ENCODE data around the gene DUSP19. TPM values are rescaled to one million over a fixed set of nuclear protein-coding genes. Genes with fewer than 3 reads are reported as not detected.

DUSP19 gene
- total RNA-seq (10 to 100 TPM in 7 of 10 donors, 1 to 10 TPM in 3; 5.6 to 14.1 (median 11.8) TPM), polyA plus RNA-seq (1 to 10 TPM in 1 of 2 donors, under 1 TPM in 1; 0.84 to 2.6 TPM)
- long read RNA-seq, donor 1, full-length matches to known transcripts = 7 of 8 reads
- long read RNA-seq, donor 1, partial matches to known transcripts = 0 of 8 reads
- long read RNA-seq, donor 1, other reads (novel, unspliced or antisense) = 1 of 8 reads
- long read RNA-seq, donor 2, full-length matches to known transcripts = 17 of 24 reads
- long read RNA-seq, donor 2, partial matches to known transcripts = 1 of 24 reads
- long read RNA-seq, donor 2, other reads (novel, unspliced or antisense) = 6 of 24 reads
- long read RNA-seq, donor 3, full-length matches to known transcripts = 11 of 15 reads
- long read RNA-seq, donor 3, partial matches to known transcripts = 1 of 15 reads
- long read RNA-seq, donor 3, other reads (novel, unspliced or antisense) = 3 of 15 reads

- WGBS, 2 donors = 0 to 1% methylated on average over 20 of the region's 20 CpGs
- no peak for TF ChIP-seq CTCF (IDR thresholded peaks at IDR 0.05)
- peaks cover 0 to 33% (median 18%) of the 10 kb centered on the region in 9 donors for H3K4me1 ChIP-seq
- H3K27me3 ChIP-seq = peaks cover 0 to 18% (median 0%) of the 10 kb centered on the region in 7 donors
- ATAC-seq = peak; percentile 91 to 96 (median 94)
- H3K36me3 ChIP-seq = peaks cover 0 to under 1% (median 0%) of the 10 kb centered on the region in 9 donors
- intact Hi-C loops (cut with DNase I) = loop anchor here in 2 of 10 donors (1.0 to 5.0 kb wide), 5 partner anchors 36 to 361 kb away; partner anchors contain the start of genes DNAJC10 (in 1 of the 2), NCKAP1 (in 1 of the 2) and NUP35 (in 1 of the 2)
- peak; percentile 54 to 94 for DNase-seq
- no peaks in the 10 kb centered on the region for H3K9me3 ChIP-seq
- H3K27ac ChIP-seq = peak within 1 kb of the TSS; percentile 71 to 92 (median 88)
- peak within 1 kb of the TSS; percentile 42 to 78 (median 70) for H3K4me3 ChIP-seq
Measured at GRCh38 chr2:183078464-183079138, at the start of gene DUSP19. Gene DUSP19, plus strand, starts transcription at chr2:183078747. Its CDS starts 187 bp downstream, at chr2:183078934.

- Histone ChIP-seq H3K9me3 (no peaks in the 10 kb centered on the region), H3K36me3 (no peaks in the 10 kb centered on the region), H3K27me3 (peaks cover 0 to 83% (median 0%) of the 10 kb centered on the region in 7 donors), H3K27ac (peak overlapping the region in 1 of 10 donors; percentile 32), H3K4me1 (peaks cover 2 to 99% (median 61%) of the 10 kb centered on the region in 9 donors), H3K4me3 (no peak overlapping the region)
- no peak for TF ChIP-seq CTCF (IDR thresholded peaks at IDR 0.05)
- DNase-seq (no peak), ATAC-seq (no peak)
- intact Hi-C loops (cut with DNase I) = no loop called here
- 89 to 94% methylated on average over 2 of the region's 2 CpGs for WGBS, 2 donors
Measured at GRCh38 chr2:183029219-183029618, 49.3 kb upstream of the DUSP19 start.

- Histone ChIP-seq H3K27ac (peak overlapping the region in 4 of 10 donors; percentile 5 to 62 (median 26)), H3K4me3 (no peak overlapping the region), H3K27me3 (peaks cover 0 to 91% (median 0%) of the 10 kb centered on the region in 7 donors), H3K4me1 (peaks cover 2 to 97% (median 71%) of the 10 kb centered on the region in 9 donors), H3K36me3 (no peaks in the 10 kb centered on the region), H3K9me3 (no peaks in the 10 kb centered on the region)
- 88 to 91% methylated on average over 4 of the region's 4 CpGs for WGBS, 2 donors
- no peak for TF ChIP-seq CTCF (IDR thresholded peaks at IDR 0.05)
- intact Hi-C loops (cut with DNase I) = loop anchor here in 3 of 10 donors (5.0 to 10.0 kb wide), 2 partner anchors 35 to 47 kb away; no protein-coding TSS in a partner anchor
- ATAC-seq = peak in 1 of 8 donors; percentile 10
- DNase-seq = no peak
Measured at GRCh38 chr2:183031911-183032794, 46.4 kb upstream of the DUSP19 start.
